Effector CD4-positive, alpha-beta T cell (primary cell): ENCODE measurements around the gene C5orf47. TPM values are rescaled to one million over a fixed set of nuclear protein-coding genes. Genes with fewer than 3 reads are reported as not detected.

ENCODE experiments used
- DNase-seq: peaks from one replicate; pipeline ENCODE4 v3.0.0-alpha.2; 2020
- total RNA-seq: gene quantifications from one replicate; lab custom pipeline; 2026; lab: John Stamatoyannopoulos, UW

C5orf47 gene
- not detected for total RNA-seq

GRCh38 chr5:173988554-173989431 lies at the start of gene C5orf47:
Gene C5orf47 (plus strand): TSS chr5:173989170. CDS start chr5:173989264, 94 bp downstream.
- no peak for DNase-seq

GRCh38 chr5:173940269-173940668 lies 48.7 kb upstream of the C5orf47 start:
- no peak for DNase-seq

- no peak for DNase-seq
These were observed 47.9 kb upstream of the C5orf47 start for GRCh38 chr5:173941102-173941501.

- DNase-seq: no peak
These were observed 47.1 kb upstream of the C5orf47 start for GRCh38 chr5:173941758-173942401.

- DNase-seq: no peak
These were observed 44.5 kb upstream of the C5orf47 start for GRCh38 chr5:173944511-173944910.

- DNase-seq: no peak
These were observed 43.8 kb upstream of the C5orf47 start for GRCh38 chr5:173945160-173945559.

GRCh38 chr5:173946323-173946722 lies 42.6 kb upstream of the C5orf47 start:
- no peak for DNase-seq

- no peak for DNase-seq
These were observed 38.1 kb upstream of the C5orf47 start for GRCh38 chr5:173950829-173951228.

- DNase-seq: no peak
These were observed 35.4 kb upstream of the C5orf47 start for GRCh38 chr5:173953528-173954090.

GRCh38 chr5:173954671-173955521 lies 34.1 kb upstream of the C5orf47 start:
- no peak for DNase-seq

GRCh38 chr5:173960986-173961385 lies 28.0 kb upstream of the C5orf47 start:
- DNase-seq: no peak

- DNase-seq: no peak
These were observed 27.6 kb upstream of the C5orf47 start for GRCh38 chr5:173961418-173961817.

GRCh38 chr5:173962436-173962972 lies 26.5 kb upstream of the C5orf47 start:
- DNase-seq: no peak

- no peak for DNase-seq
These were observed 25.7 kb upstream of the C5orf47 start for GRCh38 chr5:173963182-173963838.

GRCh38 chr5:173963867-173964441 lies 25.0 kb upstream of the C5orf47 start:
- no peak for DNase-seq

- DNase-seq: no peak
These were observed 24.5 kb upstream of the C5orf47 start for GRCh38 chr5:173964506-173964905.

GRCh38 chr5:173967241-173967640 lies 21.7 kb upstream of the C5orf47 start:
- DNase-seq: no peak

GRCh38 chr5:173968154-173968797 lies 20.7 kb upstream of the C5orf47 start:
- no peak for DNase-seq

- no peak for DNase-seq
These were observed 19.6 kb upstream of the C5orf47 start for GRCh38 chr5:173969167-173970049.
